H1 (cell line): ENCODE measurements around the gene MEFV. TPM values are rescaled to one million over a fixed set of nuclear protein-coding genes. Genes with fewer than 3 reads are reported as not detected.

Experiments used
- SIX5 ChIP-seq: IDR thresholded peaks from 2 replicates; pipeline ENCODE4 v1.6.1; 2011; ENCODE audit warnings: mild to moderate bottlenecking, low read depth, low read length
- TEAD4 ChIP-seq: IDR thresholded peaks from 2 replicates; pipeline ENCODE4 v1.6.1; 2012; ENCODE audit warnings: low read depth, low read length, inconsistent platforms, mixed read lengths
- polyA plus RNA-seq, 7 experiments: library from polyadenylated mRNA; depleted of rRNA in 3 of 7; stranded (reverse) in 5 of 7; unstranded in 2 of 7; fragments of >200 nt in 5 of 7; fragments of 200-250 nt in 2 of 7; gene quantifications; 1 replicate in 5 of 7; 2 replicates in 1 of 7; 4 replicates in 1 of 7; pipeline versions ENCODE4 v1.2.1 to v1.2.3, GENCODE V29; 2011 to 2013; ENCODE audit warnings: missing spikeins in 2 of 7, mixed read lengths in 2 of 7
- total RNA-seq: library from RNA; stranded (reverse); fragmentation: NEBNext Ultra II Directional; extraction: Animal tissue kit (Norgen Biotek cat#: 25700); gene quantifications from 2 replicates; pipeline ENCODE4 v1.2.1, GENCODE V29; 2021

MEFV gene
- total and polyA plus RNA-seq, 2 of the 8 experiments (the other 6 are each of a cell fraction or from before 2014, with no cell fraction given): 0.03 TPM; not detected in 1

DNA sequence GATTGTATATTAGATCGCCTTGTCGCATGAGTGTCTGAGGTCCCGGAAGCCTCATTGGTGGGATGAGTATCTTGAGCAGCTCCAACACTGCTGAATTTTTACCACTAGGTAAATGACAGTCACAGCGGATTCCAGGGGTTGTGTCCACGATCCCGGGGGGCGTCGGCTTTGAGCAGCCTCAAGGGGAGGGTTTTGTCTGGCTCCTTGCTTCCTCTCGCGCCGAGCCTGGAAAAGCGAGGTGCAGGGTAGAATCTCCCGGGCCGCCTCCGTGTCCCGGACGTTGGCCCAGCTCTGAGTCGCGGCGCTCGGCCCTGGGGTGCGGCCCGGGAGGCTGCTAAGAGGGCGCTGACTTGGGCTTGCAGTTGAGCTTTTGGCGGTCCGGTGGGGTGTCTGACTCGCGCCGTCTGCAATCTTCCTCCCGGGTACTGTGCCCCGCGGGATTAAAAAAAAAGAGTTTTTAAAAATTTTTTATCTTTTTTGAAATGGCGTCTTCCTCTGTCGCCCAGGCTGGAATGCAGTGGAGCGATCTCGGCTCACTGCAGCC lies 63.9 kb downstream of the MEFV start (continued):
- no peak for TF ChIP-seq TEAD4
- no peak for TF ChIP-seq SIX5

Other genes with a start within 250 kb of the MEFV start
- 0.60 and 0.77 TPM in 2 replicates for gene CLDN9, start 243.7 kb downstream of the MEFV start, total RNA-seq
- 0.89 and 2.2 TPM in 2 replicates for gene CLDN9, start 243.7 kb downstream of the MEFV start, polyA plus RNA-seq (2011; rRNA removed)
- gene CLDN6, start 238.4 kb downstream of the MEFV start, total RNA-seq: 747 and 793 TPM in 2 replicates
- 1,115 and 1,541 TPM in 2 replicates for gene CLDN6, start 238.4 kb downstream of the MEFV start, polyA plus RNA-seq (2011; rRNA removed)
- gene TNFRSF12A, start 236.3 kb downstream of the MEFV start, total RNA-seq: 77.0 and 81.0 TPM in 2 replicates
- 82.5 and 121 TPM in 2 replicates for gene TNFRSF12A, start 236.3 kb downstream of the MEFV start, polyA plus RNA-seq (2011; rRNA removed)
- 66.2 and 72.7 TPM in 2 replicates for gene HCFC1R1, start 232.7 kb downstream of the MEFV start, total RNA-seq
- gene HCFC1R1, start 232.7 kb downstream of the MEFV start, polyA plus RNA-seq (2011; rRNA removed): 138 and 195 TPM in 2 replicates
- gene THOC6, start 232.6 kb downstream of the MEFV start, total RNA-seq: 78.5 and 82.9 TPM in 2 replicates
- gene THOC6, start 232.6 kb downstream of the MEFV start, polyA plus RNA-seq (2011; rRNA removed): 111 and 137 TPM in 2 replicates
- 14.3 and 15.9 TPM in 2 replicates for gene BICDL2, start 219.7 kb downstream of the MEFV start, total RNA-seq
- gene BICDL2, start 219.7 kb downstream of the MEFV start, polyA plus RNA-seq (2011; rRNA removed): 7.3 and 14.2 TPM in 2 replicates
- 23.9 and 26.7 TPM in 2 replicates for gene MMP25, start 210.1 kb downstream of the MEFV start, total RNA-seq
- 7.7 and 14.8 TPM in 2 replicates for gene MMP25, start 210.1 kb downstream of the MEFV start, polyA plus RNA-seq (2011; rRNA removed)
- 2.0 and 2.7 TPM in 2 replicates for gene IL32, start 191.0 kb downstream of the MEFV start, total RNA-seq
- gene IL32, start 191.0 kb downstream of the MEFV start, polyA plus RNA-seq (2011; rRNA removed): 4.3 and 5.0 TPM in 2 replicates
- gene ZSCAN10, start 157.3 kb downstream of the MEFV start, total RNA-seq: 195 and 209 TPM in 2 replicates
- 314 and 488 TPM in 2 replicates for gene ZSCAN10, start 157.3 kb downstream of the MEFV start, polyA plus RNA-seq (2011; rRNA removed)
- 17.0 and 19.1 TPM in 2 replicates for gene ZNF205, start 144.0 kb downstream of the MEFV start, total RNA-seq
- gene ZNF205, start 144.0 kb downstream of the MEFV start, polyA plus RNA-seq (2011; rRNA removed): 19.9 and 28.5 TPM in 2 replicates
- 6.9 and 7.3 TPM in 2 replicates for gene ZNF213, start 121.6 kb downstream of the MEFV start, total RNA-seq
- gene ZNF213, start 121.6 kb downstream of the MEFV start, polyA plus RNA-seq (2011; rRNA removed): 1.6 and 3.8 TPM in 2 replicates
- gene OR1F1, start 68.4 kb downstream of the MEFV start, total RNA-seq: 0.48 and 0.52 TPM in 2 replicates
- gene OR1F1, start 68.4 kb downstream of the MEFV start, polyA plus RNA-seq (2011; rRNA removed): 0.93 and 1.2 TPM in 2 replicates
- gene ZNF200, start 21.5 kb downstream of the MEFV start, total RNA-seq: 7.5 and 9.9 TPM in 2 replicates
- gene ZNF200, start 21.5 kb downstream of the MEFV start, polyA plus RNA-seq (2011; rRNA removed): 2.7 and 3.0 TPM in 2 replicates
- 26.7 and 27.8 TPM in 2 replicates for gene ZNF263, start 26.9 kb upstream of the MEFV start, total RNA-seq
- 9.2 and 20.7 TPM in 2 replicates for gene ZNF263, start 26.9 kb upstream of the MEFV start, polyA plus RNA-seq (2011; rRNA removed)
- gene TIGD7, start 48.8 kb upstream of the MEFV start, total RNA-seq: 7.0 and 8.9 TPM in 2 replicates
- 2.8 and 3.0 TPM in 2 replicates for gene TIGD7, start 48.8 kb upstream of the MEFV start, polyA plus RNA-seq (2011; rRNA removed)
- gene ZNF75A, start 48.9 kb upstream of the MEFV start, total RNA-seq: 27.3 and 30.0 TPM in 2 replicates
- gene ZNF75A, start 48.9 kb upstream of the MEFV start, polyA plus RNA-seq (2011; rRNA removed): 5.2 and 9.3 TPM in 2 replicates
- not detected in 2 replicates for gene OR2C1, start 99.3 kb upstream of the MEFV start, total RNA-seq
- gene OR2C1, start 99.3 kb upstream of the MEFV start, polyA plus RNA-seq (2011; rRNA removed): not detected in 2 replicates
- gene ZSCAN32, start 144.4 kb upstream of the MEFV start, total RNA-seq: 22.0 and 22.6 TPM in 2 replicates
- gene ZSCAN32, start 144.4 kb upstream of the MEFV start, polyA plus RNA-seq (2011; rRNA removed): 9.6 and 13.4 TPM in 2 replicates
- 12.2 and 12.7 TPM in 2 replicates for gene ZNF174, start 144.6 kb upstream of the MEFV start, total RNA-seq
- gene ZNF174, start 144.6 kb upstream of the MEFV start, polyA plus RNA-seq (2011; rRNA removed): 9.1 and 10.9 TPM in 2 replicates
- 2.3 and 2.6 TPM in 2 replicates for gene ZNF597, start 186.9 kb upstream of the MEFV start, total RNA-seq
- 0.63 and 0.68 TPM in 2 replicates for gene ZNF597, start 186.9 kb upstream of the MEFV start, polyA plus RNA-seq (2011; rRNA removed)
- 47.6 and 48.3 TPM in 2 replicates for gene NAA60, start 187.0 kb upstream of the MEFV start, total RNA-seq
- gene NAA60, start 187.0 kb upstream of the MEFV start, polyA plus RNA-seq (2011; rRNA removed): 34.1 and 61.0 TPM in 2 replicates
- gene C16orf90, start 238.9 kb upstream of the MEFV start, total RNA-seq: not detected in 2 replicates
- gene C16orf90, start 238.9 kb upstream of the MEFV start, polyA plus RNA-seq (2011; rRNA removed): not detected in 2 replicates
- 11.5 and 15.1 TPM in 2 replicates for gene CLUAP1, start 244.4 kb upstream of the MEFV start, total RNA-seq
- 4.0 and 4.8 TPM in 2 replicates for gene CLUAP1, start 244.4 kb upstream of the MEFV start, polyA plus RNA-seq (2011; rRNA removed)